Smooth muscle cell of the brain vasculature (primary cell): Measurements from ENCODE around the gene ACTN1.
"Not testable (repeated sequence)": the region's sequence is repeated elsewhere in the genome, so short reads cannot be mapped to it uniquely, and the experiment has no call there.

Source experiments
- DNase-seq: peaks from one replicate; pipeline ENCODE4 v3.0.0-alpha.2; 2012; ENCODE audit warnings: low read depth, low spot score

ACTN1 gene

DNA sequence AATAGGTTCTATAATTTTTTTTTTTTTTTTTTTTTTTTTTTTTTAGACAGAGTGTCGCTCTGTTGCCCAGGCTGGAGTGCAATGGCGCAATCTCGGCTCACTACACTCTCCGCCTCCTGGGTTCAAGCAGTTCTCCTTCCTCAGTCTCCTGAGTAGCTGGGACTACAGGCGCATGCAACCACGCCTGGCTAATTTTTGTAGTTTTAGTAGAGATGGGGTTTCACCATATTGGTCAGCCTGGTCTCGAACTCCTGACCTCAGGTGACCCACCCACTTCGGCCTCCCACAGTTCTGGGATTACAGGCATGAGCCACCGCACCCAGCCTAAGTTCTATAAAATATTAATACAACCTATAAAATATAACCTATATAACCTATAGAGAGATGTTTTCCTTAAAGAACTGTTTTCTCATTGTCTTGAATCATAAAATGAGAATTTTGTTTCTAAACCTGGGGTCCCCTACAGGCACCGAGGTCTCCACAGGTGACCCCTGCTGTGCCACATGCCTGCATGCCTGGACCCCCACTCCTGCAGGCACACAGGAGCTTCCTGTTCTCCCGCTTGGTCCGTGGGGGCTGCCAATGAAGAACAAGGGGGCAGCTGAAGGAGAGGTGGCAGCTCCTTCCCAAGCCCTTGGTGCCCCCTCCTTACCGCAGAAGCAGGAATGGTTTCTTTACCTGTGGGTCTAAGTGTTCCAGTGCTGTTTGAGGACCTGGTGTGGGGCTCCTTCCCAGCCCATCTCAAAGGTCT lies 115.3 kb downstream of the ACTN1 start:
- no peak for DNase-seq

DNA sequence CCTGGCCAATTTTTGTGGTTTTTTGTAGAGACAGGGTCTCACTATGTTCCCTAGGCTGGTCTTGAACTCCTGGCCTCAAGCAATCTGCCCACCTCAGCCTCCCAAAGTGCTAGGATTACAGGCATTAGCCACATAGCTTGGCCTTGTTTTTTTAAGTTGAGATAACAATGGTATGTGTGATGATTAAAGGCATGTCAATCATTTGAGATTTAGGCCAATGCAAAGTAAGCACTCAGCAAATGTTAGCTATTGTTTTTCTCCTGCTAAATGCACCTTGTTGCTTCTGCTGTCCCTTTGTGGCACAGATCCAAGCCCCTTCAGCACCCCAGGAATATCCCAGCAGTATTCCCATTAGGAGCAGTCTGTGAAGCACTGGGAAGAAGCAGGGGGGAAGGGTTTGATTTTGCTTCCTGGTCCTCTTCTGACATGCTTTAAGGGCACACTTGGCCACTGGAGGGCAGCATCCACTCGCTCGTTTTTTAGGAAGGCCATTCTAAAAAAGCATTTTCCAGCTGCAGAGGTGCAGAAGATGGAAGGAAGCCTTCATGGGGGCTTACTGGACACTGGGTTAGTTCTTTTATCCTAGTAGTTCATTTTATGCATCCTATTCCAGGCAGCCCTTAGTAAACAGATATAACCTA lies 116.0 kb downstream of the ACTN1 start:
- peak; percentile 62 for DNase-seq

- DNase-seq: no peak
Measured at GRCh38 chr14:68860771-68861170, 118.3 kb downstream of the ACTN1 start.

DNA sequence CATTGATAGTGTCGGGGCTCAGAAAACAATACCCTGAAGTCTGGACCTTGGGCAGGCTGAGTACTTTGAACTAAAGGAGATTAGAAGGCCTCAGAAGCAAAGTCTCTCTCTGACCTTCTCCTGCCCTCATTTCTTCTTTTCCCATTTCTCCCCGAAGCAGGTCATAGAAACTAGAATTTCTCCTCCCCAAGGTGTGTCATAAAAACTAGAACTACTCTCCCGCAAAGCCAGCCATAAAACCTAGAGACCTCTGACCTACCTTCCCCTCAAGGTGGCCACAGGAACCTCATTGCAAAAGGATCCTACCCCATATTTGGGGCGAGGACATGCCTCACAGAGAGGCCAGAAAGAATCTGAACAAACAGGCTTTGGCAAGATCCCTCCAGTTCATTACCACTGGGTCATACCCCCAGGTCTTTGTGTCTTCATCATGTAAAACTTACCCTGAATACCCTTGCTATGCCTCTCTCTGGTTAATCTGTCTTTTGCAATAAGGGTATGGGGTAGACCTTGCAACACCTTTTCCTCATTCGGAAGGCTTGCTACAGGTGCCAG lies 121.5 kb downstream of the ACTN1 start:
- no peak for DNase-seq

GRCh38 chr14:68856572-68856971 lies 122.5 kb downstream of the ACTN1 start:
- no peak for DNase-seq

- no peak for DNase-seq
Measured at GRCh38 chr14:68854421-68854820, 124.7 kb downstream of the ACTN1 start.

DNA sequence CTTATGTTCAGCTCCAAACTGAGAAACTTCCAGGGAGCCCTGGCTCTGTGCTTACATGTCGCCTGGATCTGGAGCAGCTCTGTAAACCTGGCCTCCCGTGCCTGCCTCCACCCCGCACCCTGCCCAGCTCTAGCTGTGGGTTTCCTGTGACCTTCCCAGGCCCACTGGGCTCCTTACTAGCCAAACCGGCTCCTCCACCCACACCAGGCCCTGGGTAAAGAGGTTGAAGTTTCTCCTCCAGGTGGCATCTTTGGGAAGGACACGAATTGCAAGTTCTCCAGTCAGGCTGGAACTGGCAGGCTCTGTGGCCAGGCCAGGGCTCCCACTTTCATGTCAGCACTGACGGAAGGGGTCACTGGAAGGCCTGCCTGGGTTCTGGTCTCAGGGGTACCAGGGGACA lies 125.4 kb downstream of the ACTN1 start:
- no peak for DNase-seq

GRCh38 chr14:68852493-68852892 lies 126.6 kb downstream of the ACTN1 start:
- DNase-seq: not testable (repeated sequence)

DNA sequence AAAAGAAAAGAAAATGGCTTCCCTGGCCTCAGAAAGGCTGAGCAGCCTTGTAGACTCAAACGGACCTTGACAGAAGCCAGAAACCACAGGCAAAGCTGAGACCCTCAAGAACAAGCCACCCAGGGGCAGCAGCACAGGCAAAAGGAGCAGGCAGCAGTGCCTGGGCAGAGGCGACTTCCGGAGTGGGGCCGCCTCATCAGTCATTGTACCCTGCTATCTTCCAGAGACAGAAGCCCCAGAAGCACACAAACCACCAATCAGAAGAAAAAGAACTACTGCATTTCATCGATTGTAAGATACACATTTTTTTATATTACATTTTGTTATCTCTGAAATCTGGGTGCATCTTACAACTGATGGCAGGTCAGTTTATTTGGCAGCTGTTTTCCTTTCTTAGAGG lies 128.0 kb downstream of the ACTN1 start:
- DNase-seq: no peak

DNA sequence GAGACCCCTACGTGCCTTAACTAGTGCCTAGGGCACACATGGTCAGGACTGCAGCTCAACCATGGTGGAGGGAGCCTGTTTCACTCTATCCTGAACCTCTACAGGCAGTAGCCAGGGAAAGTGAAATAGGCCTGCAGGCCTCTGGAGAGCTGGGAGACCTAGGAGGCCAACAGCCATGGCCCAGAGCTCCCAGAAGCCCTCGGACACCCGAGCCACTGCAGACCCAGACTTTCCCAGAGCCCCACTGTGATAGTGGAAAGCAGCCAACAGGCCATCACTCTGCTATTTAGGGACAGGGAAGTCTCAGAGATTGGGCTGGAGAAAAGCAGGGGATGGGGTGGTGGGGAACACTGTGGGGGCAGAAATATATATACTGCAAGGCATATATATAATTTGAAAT lies 129.7 kb downstream of the ACTN1 start:
- DNase-seq: no peak

- no peak for DNase-seq
Measured at GRCh38 chr14:68848253-68848652, 130.8 kb downstream of the ACTN1 start.

DNA sequence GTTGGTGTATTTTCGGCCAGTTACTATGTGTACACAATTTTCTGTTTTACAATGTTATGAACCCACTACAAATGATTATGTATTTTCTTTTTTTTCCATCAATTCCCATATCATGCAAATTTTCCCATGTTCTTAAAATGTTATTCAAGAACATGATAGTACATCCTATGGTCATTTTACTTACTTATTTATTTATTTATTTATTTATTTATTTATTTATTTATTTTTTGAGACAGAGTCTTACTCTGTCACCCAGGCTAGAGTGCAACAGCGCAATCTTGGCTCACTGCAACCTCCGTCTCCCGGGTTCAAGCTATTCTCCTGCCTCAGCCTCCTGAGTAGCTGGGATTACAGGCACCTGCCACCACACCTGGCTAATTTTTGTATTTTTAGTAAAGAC lies 131.5 kb downstream of the ACTN1 start:
- DNase-seq: not testable (repeated sequence)

DNA sequence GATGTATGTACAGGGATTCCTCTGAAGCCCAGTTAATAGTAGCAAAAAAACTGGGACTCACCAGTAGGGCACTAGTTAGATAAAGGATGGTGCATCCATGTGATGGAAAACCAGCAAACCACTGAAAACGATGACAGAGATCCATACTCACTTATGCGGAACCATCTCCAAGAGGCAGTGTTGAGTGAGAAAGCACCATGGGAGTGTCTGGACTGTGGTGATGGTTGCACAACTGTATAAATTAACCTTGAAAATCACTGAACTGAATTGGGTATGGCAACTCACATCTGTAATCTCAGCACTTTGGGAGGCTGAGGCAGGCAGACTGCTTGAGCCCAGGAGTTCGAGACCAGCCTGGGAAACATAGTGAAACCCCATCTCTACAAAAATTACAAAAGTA lies 132.6 kb downstream of the ACTN1 start:
- DNase-seq: no peak

- DNase-seq: no peak
Measured at GRCh38 chr14:68844210-68844545, 134.9 kb downstream of the ACTN1 start.

- DNase-seq: peak; percentile 47
Measured at GRCh38 chr14:68843471-68844209, 135.5 kb downstream of the ACTN1 start.

DNA sequence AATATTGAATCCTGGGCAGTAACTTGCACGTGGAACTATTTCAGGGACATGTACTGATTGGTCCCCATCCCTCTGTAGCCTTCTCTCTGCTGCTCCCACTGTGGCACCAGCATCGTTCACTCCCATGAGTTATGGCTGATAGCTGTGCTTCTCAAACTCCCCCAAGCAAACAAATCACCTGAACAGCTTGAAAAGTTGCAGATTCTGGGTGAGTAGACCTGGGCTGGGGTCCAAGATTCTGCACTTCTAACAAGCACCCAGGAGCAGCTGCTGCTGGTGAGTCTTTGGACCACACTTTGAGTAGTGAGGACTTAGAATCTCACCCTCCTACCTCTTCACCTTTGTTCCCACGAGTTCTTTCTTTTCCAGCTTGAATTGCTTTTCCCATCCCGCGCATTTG lies 136.8 kb downstream of the ACTN1 start:
- DNase-seq: no peak

DNA sequence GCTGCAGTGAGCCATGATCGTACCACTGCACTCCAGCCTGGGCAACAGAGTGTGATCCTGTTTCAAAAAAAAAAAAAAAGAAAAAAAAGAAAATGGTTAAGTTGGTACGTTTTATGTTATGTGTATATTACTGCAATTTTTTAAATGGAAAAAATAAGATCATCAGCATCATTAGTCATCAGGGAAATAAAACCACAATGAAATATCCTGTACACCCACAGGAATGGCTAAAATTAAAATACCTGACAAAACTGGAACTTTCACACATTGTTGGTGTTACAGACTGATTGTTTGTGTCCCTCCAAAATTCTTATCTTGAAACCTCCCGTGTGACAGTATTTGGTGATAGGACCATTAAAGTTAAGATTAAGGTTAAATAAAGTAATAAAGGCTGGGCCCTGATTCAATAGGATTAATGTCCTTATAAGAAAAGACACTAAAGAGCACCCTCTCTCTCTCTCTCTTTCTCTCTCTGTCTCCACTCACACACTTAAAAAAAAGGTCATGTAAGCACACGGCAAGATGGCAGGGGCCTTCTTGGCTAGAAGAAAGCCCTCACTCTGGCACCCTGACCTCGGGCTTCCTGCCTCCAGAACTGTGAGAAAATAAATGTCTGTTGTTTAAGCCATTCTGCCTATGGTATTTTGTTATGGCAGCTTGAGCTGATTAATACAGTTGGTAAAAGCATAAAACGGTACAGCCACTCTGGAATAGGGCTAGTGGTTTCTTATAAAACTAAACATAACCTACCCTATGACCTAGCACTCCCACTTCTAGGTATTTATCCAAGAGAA lies 137.9 kb downstream of the ACTN1 start:
- DNase-seq: peak; percentile 55

DNA sequence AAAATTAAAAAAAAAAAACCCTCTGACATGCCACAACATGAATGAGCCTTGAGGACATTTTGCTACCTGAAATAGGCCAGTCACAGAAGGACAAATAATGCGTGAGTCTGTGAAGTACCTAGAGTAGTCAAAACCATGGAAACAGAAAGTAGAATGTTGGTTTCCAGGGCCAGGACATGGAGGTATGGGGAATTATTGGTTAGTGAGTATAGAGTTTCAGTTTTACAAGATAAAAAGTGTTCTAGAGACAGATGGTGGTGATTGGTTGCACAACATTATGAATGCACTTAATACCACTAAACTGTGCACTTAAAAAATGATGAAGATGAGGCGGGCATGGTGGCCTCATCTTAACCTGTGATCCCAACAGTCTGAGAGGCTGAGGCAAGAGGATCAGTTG lies 138.6 kb downstream of the ACTN1 start:
- no peak for DNase-seq

- DNase-seq: no peak
Measured at GRCh38 chr14:68836082-68836481, 143.0 kb downstream of the ACTN1 start.

- DNase-seq: no peak
Measured at GRCh38 chr14:68834816-68835215, 144.3 kb downstream of the ACTN1 start.

DNA sequence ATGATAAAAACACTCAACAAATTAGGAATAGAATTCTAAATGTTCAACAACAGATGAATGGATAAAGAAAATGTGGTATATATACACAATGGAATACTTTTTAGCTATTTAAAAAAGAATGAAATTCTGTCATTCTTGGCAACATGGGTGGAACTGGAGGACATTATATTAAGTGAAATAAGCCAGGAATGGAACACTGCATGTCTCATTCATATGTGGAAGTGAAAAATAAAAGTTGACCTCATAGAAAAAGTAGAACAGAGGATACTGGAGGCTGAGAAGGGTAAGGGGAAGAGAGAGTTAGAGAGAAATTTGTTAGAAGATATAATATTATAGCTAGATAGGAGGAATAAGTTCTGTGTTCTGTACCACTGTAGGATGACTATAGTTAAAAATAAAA lies 150.4 kb downstream of the ACTN1 start:
- no peak for DNase-seq

- no peak for DNase-seq
Measured at GRCh38 chr14:68825729-68826128, 153.4 kb downstream of the ACTN1 start.
